ENCODE measurements around the gene MTG2.

The MTG2 gene

DNA sequence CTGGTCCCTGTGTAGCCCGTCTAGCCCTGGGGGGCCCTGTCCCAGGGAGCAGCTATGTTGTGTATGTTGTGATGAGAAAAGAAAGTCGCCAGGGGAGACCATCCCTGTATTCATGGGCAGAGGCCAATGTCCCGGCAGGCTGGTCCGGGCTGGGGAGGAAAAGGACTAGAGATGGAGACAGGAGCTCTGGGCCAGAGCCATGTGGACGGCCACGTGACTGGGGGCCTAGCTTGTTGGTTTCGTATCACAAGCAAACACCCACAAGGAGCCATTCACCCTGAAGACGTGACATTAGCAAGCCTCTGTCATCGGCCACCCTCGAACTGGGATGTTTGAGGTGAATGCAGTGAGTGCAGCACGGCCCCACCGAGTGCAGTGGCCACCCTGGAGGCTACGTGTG is 40.1 kb downstream of the MTG2 start:
- no peak for DNase-seq

DNA sequence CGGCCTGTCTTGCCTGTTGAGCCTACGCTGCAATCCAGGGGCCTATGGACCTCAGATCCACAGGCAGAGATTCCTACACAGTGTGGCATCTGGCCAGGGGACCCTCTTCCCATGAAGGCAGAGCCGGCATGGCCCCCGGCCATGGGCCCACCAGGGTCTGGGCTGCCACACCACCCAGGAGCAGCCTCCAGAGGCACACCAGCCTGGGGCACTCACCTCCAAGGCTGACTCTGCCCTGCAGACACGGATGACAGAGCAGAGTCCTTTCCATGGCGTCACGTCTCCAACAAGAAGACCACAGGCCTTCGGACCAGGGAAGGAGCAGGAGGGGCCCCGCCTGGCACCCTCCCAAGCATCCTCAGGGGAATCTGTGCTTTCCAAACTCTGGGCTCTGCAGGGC is 40.7 kb downstream of the MTG2 start:
- no peak for DNase-seq

DNA sequence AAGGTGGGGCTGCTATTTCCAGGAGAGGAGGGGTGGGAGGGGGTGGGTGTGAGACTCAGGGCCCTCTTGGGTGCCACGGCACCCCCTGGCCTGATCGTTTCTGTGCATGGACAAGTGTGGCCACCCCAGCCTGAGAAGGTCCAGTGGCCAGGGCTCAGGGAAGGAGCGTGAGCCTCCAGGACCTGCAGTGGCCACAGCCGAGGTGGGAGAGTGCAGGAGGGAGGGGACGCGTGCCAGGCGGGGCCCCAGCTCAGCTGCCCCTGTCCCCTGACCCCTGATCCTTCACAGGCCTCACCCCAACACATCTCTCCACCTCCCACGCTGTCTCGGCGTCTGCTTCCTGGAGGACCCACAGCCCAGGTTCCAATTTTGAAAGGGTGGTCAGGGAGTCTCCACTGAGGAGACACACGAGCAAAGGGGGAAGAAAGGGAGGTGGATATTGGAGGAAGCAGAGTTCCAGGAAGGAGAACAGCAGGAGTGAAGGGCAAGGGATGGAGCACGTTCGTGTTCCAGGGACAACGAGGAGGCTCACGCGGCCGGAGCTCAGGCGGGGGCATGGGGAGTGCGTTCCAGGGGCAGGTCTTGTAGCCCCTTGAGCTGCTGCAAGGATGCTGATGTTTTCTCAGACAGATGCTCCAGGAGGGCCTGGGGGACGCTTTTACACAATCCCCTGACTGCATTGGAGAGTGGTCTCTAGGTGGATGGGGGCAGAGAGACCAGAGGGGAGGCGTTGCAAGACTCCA is 41.5 kb downstream of the MTG2 start:
- DNase-seq, result no peak

DNA sequence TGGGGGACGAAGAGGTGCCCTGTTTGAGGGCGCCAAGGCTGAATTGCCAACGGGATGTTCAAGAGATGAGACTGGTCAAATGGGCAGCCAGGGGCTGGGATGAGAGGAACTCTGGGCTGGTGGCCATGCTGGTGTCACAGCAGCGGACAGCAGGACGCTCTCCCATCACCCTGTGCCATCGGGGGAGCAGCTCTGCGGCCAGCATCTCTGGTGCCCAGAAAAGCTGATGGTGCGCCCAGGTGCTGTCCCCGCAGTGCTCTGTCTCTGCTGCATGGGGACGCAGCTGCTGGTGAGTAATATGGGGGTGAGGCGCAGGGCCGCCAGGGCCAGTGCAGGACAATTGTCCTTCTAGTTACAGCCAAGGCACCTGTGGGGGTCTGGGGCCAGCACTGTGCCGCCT is 42.2 kb downstream of the MTG2 start:
- DNase-seq, result no peak

DNA sequence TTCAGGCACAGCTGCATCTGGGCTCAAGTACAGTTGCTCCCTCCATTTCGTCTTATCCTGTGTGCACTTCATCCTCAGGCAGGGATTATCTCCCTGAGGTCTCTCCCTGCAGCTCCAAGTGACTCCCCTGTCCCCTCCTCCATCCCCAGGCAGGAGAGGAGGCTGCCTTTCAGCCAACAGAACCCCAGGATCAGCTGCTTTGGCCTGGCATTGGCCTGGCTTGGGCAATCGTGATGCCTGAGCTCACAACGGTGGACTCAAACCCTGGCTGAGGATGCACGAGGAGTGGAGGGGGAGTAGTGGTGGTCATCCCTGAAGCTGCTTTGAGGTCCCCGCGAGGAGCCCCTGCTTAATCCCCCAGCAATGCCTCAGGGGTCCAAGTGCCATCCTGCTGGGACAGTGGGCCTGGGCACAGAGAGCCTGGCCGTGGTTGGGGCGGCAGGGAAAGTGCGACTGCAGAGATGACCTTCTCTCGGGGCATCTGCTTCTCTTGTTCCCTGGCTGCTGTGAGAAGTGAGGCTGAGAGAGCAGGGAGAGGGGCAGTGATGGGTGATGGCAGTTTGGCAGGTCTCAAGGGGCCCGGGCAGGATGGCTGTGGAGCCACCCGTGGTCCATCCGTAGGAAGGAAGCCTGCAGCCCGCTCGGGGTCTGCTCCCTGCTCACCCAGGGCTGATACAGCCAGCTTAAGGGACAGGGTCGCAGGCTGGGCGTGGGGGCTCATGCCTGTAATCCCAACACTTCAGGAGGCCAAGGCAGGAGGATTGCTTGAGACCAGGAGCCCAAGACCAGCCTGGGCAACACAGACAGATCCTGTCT is 43.2 kb downstream of the MTG2 start:
- DNase-seq, result no peak

DNA sequence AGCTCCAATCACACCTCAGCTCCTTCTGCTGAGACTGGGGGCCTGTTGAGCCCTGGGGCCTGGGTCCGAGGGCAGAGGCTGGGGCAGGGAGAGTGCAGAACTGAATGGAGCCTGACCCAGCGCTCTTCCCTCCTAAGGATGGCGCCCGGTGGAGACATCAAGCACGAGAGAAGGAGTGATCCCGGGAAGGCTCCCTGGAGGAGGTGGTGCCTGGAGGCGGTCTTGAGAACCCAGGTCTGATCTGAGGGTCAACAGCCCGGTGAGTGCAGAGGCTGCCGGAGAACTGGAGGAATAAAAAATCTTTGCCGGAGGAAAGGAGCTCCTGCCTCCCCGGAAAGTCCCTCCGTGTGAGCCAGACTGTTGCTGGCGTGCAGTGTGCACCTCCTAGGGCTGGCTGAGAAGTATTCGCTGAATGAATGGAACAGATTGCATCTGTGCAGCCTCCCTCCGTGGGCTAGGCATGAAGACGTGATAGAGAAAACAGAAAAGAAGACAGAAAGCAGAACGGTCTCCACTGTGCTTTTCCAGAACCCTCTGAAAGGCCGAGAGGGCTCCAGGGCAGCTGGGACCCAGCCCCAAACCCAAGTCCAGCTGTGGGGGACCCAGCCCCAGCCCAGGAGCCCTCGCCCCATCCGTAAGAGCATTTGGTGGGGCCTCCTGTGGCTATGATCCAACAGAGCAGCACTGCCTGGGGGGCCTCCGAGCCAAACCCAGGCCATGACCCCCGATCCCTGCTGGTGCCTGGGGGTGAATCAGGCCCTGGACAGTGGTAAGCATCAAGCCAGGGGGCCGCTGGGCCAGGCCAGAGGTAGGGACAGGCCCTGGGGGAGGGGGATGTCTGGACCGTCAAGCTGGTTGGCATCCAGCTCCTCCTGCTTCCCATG is 44.1 kb downstream of the MTG2 start:
- DNase-seq, result no peak

DNA sequence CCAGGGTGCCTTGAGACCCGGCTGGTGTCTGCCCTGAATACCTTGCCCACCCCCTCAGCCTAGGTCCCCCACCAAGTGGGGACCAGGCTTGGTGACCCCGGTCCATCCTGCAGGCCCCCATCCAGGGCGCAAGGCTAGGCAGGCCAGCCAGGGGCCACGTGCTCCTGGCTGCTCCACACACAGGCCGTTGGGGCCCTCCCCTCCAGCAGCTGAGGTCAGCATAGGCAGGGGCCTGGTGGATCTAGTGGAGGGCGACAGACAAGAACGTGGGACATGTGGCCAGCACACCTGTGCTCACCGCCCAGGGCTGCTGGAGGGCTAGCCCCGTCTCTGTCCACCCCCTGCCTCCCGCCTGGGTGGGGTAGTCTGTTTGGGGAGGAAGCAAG is 44.8 kb downstream of the MTG2 start:
- no peak for DNase-seq

DNA sequence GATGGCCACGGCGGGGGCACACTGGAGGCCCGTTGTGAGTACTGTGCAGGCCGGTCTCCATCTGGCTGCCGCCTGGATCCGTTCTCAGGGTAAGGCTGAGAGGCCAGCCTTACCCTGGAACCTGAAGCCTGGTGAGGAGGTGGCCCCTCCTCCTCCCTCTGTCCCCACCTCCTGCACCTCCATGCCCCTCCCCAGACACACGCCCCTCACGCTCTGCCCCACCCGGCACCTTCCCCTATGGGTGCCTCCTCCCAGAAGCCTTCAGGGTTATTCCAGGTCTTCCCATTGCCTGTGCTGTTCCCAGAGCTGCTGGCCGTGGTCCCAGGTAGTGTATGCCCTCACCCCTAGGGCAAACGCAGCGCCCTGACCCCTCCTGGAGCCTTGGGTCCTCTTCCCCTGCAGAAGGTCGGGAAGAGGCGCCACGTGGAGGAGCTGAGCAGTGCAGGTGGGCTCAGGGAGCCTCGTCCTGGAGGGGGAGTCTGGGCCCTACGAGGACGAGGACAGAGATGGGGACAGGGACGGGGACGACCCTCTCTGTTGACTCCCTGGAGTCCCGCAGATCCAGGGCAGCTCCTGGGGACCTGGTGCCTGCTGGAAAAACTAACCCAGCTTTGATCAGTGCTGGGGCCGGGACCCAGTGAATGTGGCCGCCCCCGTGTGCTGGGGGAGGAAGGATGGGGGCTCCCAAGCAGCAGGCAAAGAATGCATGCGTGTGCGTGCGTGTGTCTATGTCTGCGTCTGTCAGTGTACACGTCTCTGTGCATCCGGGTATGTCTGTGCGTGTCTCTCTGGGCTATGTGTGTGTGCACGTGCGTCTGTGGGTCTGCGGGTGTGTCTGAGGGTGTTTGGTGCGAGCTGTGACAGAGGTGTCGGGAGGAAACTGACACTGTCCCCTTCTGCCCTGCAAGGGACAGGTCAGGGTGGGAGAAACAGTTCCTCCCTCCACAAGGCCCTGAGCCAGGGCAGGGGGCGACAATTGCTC is 45.4 kb downstream of the MTG2 start:
- no peak for DNase-seq

DNA sequence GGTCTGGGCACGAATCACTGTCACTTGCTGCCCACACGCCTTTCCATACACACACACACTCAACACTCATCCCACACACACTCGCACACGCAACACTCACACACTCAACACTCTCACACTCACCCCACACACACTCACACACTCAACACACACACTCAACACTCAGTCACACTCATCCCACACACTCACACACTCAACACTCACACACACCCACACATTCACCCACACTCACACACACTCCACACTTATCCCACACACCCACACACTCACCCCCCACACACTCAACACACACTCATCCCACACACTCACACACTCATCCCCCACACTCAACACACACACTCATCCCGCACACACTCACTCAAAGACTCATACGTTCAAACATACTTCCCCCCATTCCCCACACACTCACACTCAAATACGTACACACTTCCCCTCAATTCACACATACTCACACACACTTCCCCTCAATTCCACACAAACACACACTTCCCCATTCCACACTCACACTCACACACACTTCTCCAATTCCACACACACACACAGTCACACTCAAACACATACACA is 46.2 kb downstream of the MTG2 start:
- DNase-seq, result no peak

DNA sequence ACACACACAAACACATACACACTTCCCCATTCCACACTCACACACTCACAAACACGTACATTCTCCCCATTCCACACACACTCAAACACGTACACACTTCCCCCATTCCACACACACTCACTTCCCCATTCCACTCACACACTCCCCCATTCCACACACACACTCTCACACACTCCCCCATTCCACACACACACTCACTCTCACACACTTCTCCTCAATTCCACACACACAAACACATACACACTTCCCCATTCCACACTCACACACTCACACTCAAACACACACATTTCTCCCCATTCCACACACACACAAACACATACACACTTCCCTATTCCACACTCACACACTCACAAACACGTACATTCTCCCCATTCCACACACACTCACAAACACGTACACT is 46.8 kb downstream of the MTG2 start:
- no peak for DNase-seq

DNA sequence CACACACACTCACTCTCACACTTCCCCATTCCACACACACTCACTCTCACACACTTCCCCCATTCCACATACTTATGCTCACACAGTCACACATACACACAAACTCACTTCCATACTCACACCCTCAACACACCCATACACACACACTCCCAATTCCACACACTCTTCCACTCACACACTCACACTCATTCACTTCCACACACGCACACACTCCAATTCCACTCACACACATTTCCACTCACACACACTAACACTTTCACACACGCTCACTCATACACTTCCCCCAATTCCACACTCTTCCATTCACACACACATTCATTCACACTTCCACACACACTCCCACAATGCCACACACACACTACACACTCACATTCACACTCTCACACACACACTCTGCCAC is 47.4 kb downstream of the MTG2 start:
- DNase-seq, result no peak

DNA sequence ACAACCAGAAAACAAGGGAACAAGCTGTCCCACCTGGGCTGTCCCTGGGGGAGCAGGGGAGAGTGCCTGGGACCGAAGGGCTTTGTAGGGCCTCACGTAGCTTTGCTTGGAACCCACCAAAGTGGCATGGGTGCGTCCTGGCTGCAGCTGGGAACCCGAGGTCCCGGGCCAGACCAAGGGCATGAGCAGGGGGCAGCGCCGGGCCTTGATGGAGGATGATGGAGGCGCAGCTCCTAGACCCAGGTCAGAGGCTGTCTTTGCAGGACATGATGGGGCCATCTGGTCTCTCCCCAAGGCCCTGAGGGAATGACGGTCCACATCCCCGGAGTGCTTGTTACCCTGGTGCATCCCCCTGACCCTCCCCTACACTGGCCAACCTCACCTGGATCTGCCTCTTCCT is 47.9 kb downstream of the MTG2 start:
- no peak for DNase-seq

DNA sequence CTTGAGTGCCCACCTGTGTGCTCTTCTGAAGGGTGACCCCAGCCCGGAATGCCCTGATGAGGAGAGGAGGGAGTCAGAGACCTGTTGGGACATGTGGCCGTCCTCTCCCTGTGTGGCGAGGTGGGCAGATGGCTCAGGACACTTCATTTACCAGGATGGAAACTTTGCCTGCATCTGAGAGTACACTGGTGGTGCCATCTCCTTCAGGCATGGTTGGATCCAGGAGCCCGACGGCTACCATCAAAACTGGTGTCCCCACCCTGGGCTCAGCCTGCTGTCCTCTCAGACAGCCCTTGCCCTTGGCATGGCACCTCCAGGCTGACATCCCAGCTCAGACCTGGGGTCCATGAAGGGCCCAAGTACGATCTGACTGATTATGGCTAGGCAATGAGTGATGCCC is 48.5 kb downstream of the MTG2 start:
- DNase-seq, result no peak

DNA sequence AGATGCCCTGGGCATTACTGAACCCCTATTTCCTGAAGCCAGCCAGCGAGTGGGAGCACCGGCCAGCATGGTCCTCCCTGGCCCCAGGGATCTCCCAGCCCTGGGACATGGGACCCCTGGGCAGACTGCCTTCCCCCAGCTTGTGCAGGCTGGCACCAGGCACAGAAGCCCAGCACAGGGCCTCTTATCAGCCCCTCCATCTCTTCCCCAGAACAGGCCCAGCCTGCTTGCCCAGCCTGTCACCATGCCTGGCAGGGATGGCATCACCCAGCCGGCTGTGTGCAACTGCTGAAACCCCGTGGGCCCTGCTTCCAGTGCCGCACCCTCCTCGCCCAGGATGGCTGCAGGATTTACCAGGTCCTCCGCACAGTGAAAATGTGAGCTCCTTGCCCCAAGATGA is 49.4 kb downstream of the MTG2 start:
- DNase-seq, result no peak

DNA sequence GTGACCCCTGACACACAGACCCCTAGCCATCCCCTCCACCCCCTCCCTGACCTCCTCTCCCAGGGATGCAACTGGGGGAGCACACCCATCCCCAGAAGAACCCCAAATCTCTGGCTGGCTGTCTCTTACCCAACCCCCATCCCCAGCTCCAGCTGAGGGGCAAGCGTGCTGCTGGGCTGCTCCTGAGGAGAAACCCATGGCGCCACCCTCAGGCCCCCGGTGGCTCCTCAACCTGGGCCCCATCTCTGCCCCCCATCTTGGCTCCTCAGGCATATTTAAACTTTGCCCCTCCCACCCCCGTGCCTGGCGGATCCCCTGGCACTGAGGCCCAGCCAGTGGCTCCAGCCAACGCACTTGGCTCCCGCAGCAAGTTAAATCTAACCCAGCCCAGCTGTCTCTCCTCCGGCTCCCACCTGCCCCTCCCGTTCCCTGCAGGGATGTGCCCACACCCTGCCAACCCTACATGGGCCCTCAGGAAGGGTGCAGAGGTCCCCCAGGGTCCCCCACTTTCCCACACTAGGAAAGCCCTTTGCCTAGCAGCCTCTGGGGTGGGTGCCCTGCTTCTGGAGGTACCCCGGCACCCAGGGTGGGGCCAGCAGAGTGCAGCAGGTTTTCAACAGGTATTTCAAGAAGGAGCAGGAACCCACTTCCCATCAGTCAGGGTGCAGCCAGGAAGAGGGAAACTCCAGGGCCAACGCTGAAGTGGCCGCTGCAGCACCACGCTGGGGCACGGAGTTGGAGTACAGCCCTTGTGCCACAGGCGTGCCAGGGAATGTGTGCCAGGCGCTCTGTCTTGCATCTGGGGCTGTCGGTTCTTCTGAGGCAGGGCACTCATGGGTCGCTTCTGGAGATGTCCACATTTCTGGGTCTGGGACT is 50.2 kb downstream of the MTG2 start:
- no peak for DNase-seq

DNA sequence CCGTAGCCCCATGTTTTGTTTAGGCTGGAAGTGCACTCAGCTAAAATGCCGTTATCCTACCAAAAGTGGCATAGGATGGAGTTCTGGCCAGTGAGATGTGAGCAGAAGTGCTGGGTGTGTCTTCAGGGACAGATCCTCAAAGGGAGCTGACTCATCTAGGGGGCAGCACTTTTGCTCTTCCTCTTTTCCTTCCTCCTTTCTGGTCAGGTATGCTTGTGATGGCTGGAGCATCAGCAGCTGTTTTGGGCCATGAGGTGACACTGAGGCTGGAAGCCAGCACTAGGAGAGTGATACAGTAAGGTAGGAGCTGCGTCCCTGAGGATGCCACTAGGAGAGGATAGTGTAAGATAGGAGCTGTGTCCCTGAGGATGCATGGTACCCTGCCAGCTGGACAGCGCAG is 50.9 kb downstream of the MTG2 start:
- peak; percentile 6 for DNase-seq

DNA sequence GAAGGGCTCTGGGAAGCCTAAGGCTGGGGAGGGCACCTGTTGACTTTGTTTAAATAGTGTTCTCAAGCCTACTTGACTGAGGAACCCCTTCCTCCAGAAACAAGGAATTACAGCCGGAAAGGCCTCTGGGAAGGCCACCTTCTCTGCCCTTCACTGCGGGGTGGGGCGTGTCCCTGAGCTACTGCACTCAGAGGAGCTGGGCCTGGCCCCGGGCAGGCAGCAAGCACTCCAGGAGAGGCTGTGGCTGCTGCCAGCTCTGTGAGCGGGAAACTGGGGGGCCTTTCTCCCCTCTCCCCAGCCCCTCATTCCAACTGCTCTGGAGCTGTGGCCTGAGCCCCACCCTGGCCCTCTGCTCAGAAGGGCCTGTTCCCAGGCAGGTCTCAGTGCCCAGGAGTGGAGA is 51.5 kb downstream of the MTG2 start:
- no peak for DNase-seq

DNA sequence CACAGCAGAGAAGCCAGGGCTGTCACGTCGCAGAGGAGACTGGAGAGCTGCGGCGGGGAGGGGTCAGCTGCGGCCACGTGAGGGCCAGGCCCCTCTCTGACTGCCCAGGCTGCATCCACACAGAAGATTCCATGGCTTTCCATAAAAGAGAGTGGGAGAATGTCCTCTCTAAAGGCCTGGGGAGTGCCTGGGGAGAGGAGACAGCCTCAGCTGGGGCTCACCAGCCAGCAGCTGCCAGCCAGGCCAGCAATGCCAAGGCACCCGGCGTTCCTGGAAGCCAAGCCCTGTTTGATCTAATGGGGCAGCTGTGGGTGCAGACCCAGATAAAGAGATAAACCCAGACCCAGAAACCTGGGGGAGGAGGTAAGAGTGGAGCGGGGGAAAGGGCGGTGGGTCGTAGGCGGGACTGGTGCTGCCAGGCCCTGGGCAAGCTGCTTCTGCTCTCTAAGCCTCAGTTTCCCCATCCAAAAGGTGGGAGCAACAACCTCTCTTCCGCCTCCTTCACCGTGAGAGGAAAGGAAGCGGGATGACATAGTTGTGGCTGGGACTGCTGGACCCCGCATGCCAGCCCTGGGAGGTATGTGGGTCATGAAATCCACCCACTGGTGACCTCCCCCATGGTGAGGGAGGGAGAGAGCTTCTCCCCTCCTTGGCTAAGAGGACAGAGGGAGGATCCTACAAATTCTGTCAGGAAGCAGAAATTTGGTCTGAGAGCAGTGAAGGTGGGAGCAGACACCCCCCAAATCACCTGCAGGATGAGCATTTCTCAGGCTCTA is 52.4 kb downstream of the MTG2 start:
- no peak for DNase-seq

DNA sequence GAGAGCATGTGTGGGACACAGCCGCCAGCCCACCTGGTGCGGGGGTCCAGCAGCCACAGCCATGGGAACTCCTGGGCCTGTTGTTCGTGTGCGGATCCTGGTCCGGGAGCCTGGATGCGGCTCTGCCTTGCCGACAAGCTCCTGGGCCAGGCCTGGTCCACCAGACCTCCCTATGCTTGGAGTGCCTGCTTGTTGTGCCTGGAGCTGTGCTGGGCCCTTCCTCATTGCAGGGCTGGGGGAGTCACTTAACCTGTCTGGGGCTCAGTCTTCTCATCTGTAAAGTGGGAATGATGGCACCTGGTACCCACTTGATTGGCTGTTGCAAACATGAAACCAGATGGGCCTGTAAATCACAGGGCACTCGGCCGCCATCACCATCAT is 52.9 kb downstream of the MTG2 start:
- DNase-seq, result no peak

DNA sequence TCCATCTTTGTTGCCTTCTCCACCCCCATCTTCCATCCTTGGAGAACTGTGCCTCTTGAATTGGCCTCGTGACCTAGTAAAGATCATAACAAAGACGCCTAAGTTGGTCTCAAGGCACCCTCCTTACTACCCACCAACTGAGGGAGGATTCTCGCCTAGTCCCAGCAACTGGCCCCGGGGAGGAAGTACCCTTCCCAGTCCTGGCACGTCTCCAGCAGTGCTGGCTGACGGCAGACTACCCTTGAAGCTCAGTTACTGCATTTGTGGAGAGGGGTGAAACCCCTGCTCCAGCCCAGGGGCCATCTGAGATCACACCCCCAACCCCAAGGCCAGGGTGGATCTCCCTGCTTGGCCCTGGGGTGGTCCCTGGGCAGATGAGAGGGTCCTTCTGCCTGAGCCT is 53.4 kb downstream of the MTG2 start:
- no peak for DNase-seq
